ENCODE data around the gene RET. TPM values are rescaled to one million over a fixed set of nuclear protein-coding genes. Genes with fewer than 3 reads are reported as not detected.

RET gene
- total RNA-seq, 2 donors from 2014 or later: 1.9 to 3.3 TPM

DNA sequence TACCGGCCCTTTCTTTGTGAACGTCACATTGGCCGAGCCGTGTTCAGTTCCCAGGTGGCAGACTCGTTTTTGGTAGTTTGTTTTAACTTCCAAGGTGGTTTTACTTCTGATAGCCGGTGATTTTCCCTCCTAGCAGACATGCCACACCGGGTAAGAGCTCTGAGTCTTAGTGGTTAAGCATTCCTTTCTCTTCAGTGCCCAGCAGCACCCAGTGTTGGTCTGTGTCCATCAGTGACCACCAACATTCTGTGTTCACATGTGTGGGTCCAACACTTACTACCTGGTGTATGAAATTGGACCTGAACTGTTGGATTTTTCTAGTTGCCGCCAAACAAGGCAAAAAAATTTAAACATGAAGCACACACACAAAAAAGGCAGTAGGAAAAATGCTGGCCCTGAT is 51.5 kb downstream of the RET start:
- Histone ChIP-seq H3K27ac (no peak overlapping the region), H3K4me1 (no peaks in the 10 kb centered on the region), H3K36me3 (no peaks in the 10 kb centered on the region), H3K4me3 (no peak overlapping the region), H3K9me3 (no peaks in the 10 kb centered on the region), H3K9ac (ENCODE audit: low read depth in 2 of 2, low read length in 2 of 2) (no peak overlapping the region), H3K27me3 (no peaks in the 10 kb centered on the region)
- TF ChIP-seq, protein P1, sequence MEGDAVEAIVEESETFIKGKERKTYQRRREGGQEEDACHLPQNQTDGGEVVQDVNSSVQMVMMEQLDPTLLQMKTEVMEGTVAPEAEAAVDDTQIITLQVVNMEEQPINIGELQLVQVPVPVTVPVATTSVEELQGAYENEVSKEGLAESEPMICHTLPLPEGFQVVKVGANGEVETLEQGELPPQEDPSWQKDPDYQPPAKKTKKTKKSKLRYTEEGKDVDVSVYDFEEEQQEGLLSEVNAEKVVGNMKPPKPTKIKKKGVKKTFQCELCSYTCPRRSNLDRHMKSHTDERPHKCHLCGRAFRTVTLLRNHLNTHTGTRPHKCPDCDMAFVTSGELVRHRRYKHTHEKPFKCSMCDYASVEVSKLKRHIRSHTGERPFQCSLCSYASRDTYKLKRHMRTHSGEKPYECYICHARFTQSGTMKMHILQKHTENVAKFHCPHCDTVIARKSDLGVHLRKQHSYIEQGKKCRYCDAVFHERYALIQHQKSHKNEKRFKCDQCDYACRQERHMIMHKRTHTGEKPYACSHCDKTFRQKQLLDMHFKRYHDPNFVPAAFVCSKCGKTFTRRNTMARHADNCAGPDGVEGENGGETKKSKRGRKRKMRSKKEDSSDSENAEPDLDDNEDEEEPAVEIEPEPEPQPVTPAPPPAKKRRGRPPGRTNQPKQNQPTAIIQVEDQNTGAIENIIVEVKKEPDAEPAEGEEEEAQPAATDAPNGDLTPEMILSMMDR (IDR thresholded peaks at IDR 0.05): no peak
- DNase-seq: peak; percentile 10
- intact Hi-C loops (cut with DNase I): no loop called here

DNA sequence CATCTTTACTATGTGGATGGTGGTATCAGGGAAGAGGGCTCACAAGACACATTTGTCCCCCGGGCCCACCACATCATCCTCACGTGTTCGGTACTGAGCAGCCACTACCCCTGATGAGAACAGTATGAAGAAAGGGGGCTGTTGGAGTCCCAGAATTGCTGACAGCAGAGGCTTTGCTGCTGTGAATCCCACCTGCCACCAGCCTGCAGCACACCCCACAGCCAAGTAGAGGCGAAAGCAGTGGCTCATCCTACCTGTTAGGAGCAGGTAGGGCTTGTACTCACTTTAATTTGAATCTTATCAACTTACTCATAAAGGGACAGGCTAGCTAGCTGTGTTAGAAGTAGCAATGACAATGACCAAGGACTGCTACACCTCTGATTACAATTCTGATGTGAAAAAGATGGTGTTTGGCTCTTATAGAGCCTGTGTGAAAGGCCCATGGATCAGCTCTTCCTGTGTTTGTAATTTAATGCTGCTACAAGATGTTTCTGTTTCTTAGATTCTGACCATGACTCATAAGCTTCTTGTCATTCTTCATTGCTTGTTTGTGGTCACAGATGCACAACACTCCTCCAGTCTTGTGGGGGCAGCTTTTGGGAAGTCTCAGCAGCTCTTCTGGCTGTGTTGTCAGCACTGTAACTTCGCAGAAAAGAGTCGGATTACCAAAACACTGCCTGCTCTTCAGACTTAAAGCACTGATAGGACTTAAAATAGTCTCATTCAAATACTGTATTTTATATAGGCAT is 52.3 kb downstream of the RET start:
- TF ChIP-seq, protein P1 (IDR thresholded peaks at IDR 0.05): no peak
- H3K36me3 ChIP-seq: no peaks in the 10 kb centered on the region
- intact Hi-C loops (cut with DNase I): no loop called here
- DNase-seq: peak; percentile 17
- no peaks in the 10 kb centered on the region for H3K27me3 ChIP-seq
- no peak overlapping the region for H3K27ac ChIP-seq
- H3K9ac ChIP-seq (ENCODE audit: low read depth in 2 of 2, low read length in 2 of 2): no peak overlapping the region
- no peaks in the 10 kb centered on the region for H3K9me3 ChIP-seq
- no peaks in the 10 kb centered on the region for H3K4me1 ChIP-seq
- no peak overlapping the region for H3K4me3 ChIP-seq

DNA sequence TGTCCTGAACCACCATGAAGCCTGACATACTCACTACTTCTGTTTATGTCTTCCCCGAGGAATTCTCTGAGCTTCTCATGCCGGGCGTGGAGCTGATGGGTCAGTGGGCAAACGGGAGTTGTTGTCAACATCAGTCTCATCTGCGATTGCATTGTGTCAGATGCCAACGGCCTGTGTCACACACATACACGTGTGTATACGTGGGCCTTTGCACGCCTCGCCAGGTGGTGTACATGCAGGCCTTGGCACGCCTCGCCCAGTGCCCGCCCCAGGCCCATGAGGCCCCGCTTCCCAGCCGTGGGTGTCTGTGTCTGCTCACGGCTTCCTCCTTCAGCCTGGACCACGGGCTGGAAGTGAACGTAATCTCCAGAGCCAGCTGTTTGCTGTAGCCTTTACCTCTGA is 53.9 kb downstream of the RET start:
- TF ChIP-seq, protein P1 (IDR thresholded peaks at IDR 0.05): no peak
- Histone ChIP-seq H3K4me3 (no peak overlapping the region), H3K27ac (no peak overlapping the region), H3K27me3 (no peaks in the 10 kb centered on the region), H3K36me3 (no peaks in the 10 kb centered on the region), H3K9me3 (no peaks in the 10 kb centered on the region), H3K9ac (ENCODE audit: low read depth in 2 of 2, low read length in 2 of 2) (no peak overlapping the region), H3K4me1 (no peaks in the 10 kb centered on the region)
- peak; percentile 17 for DNase-seq
- intact Hi-C loops (cut with DNase I): no loop called here

DNA sequence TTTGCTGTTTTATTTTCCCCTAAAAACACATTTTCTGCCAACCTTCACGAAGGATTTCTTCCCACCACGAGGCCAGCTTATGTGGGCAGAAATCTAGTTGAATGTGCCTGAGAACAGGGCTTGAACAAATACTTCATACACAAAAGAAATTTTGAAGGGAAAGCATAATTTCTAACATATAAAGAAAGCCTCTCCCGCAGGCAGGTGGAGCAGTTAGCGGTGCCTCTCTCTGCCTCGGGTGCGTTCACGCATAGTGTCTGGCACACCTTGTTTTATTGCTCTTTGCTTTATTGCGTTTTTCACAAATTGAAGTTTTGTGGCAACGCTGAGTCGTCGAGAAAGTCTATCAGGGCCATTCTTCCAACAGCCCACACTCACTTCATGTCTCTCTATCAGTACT is 54.4 kb downstream of the RET start:
- intact Hi-C loops (cut with DNase I): no loop called here
- no peak overlapping the region for H3K27ac ChIP-seq
- H3K4me3 ChIP-seq: no peak overlapping the region
- no peak overlapping the region for H3K9ac ChIP-seq (ENCODE audit: low read depth in 2 of 2, low read length in 2 of 2)
- no peaks in the 10 kb centered on the region for H3K27me3 ChIP-seq
- H3K4me1 ChIP-seq: no peaks in the 10 kb centered on the region
- TF ChIP-seq, protein P1 (IDR thresholded peaks at IDR 0.05): no peak
- DNase-seq: peak; percentile 13
- H3K36me3 ChIP-seq: no peaks in the 10 kb centered on the region
- no peaks in the 10 kb centered on the region for H3K9me3 ChIP-seq

DNA sequence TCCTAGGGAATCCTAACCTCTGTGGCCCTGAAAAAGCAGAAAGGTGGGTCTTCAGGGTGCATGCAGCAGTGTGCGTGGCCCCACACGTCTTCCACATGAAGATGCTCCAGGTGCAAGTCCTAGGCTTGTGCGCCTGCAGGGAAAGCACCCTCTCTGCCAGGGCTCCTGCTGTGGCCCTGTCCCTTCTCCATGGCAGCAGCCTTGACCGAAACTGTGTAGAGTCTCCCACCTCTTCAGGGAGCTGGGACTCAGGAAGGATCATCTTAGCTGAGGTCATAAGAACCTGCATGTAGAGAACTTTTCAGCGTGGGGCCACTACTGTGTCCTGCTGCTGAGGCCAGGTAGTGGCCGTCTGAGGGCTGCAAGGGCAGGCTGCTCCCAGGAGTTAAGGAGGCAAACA is 55.0 kb downstream of the RET start:
- TF ChIP-seq, protein P1 (IDR thresholded peaks at IDR 0.05): no peak
- Histone ChIP-seq H3K4me3 (no peak overlapping the region), H3K4me1 (no peaks in the 10 kb centered on the region), H3K9me3 (no peaks in the 10 kb centered on the region), H3K9ac (ENCODE audit: low read depth in 2 of 2, low read length in 2 of 2) (no peak overlapping the region), H3K27me3 (no peaks in the 10 kb centered on the region), H3K36me3 (no peaks in the 10 kb centered on the region), H3K27ac (no peak overlapping the region)
- DNase-seq: peak; percentile 11
- intact Hi-C loops (cut with DNase I): no loop called here
